Activated B cell treated with CpG ODN at 0.5 μM for 24 hours (primary cell): ENCODE measurements around the gene ADAMTS14. TPM values are rescaled to one million over a fixed set of nuclear protein-coding genes. Genes with fewer than 3 reads are reported as not detected.
"Not testable (repeated sequence)": the region's sequence is repeated elsewhere in the genome, so short reads cannot be mapped to it uniquely, and the experiment has no call there.

Experiments
- ATAC-seq: fragments of 200-7000 bp; cut with Tn5 transposase; one replicate; pipeline ENCODE4 v1.10.0; 2021; ENCODE audit warnings: low read depth, mild to moderate bottlenecking, moderate library complexity
- CTCF ChIA-PET: fragments of 350-600 bp; sonication (Branson Sonifier 250); formaldehyde crosslinking; loops from one replicate; lab custom pipeline; 2021; ENCODE audit warnings: antibody characterized with exemption; lab: Charles Lee
- POLR2A ChIA-PET: fragments of 350-600 bp; sonication (Branson Sonifier 250); formaldehyde crosslinking; loops from one replicate; lab custom pipeline; 2021; ENCODE audit warnings: antibody characterized with exemption; lab: Charles Lee
- DNase-seq: peaks from one replicate; pipeline ENCODE4 v3.0.0; 2022
- H3K27ac Mint-ChIP-seq: one replicate; pipeline ENCODE4 v1.8.0; 2020; ENCODE audit warnings: mixed read lengths
- H3K27me3 Mint-ChIP-seq: one replicate; pipeline ENCODE4 v1.8.0; 2021; ENCODE audit warnings: mixed read lengths
- H3K36me3 Mint-ChIP-seq: one replicate; pipeline ENCODE4 v1.8.0; 2021; ENCODE audit warnings: low read depth, mixed read lengths
- H3K4me1 Mint-ChIP-seq: one replicate; pipeline ENCODE4 v1.8.0; 2021; ENCODE audit warnings: mixed read lengths
- H3K4me3 Mint-ChIP-seq: one replicate; pipeline ENCODE4 v1.8.0; 2020; ENCODE audit warnings: mild to moderate bottlenecking, mixed read lengths
- H3K9me3 Mint-ChIP-seq: one replicate; pipeline ENCODE4 v1.8.0; 2020; ENCODE audit warnings: mixed read lengths
- CTCF ChIP-seq: fragments of 200-600 bp; IDR thresholded peaks from one replicate; pipeline ENCODE4 v1.8.0; 2022; ENCODE audit warnings: antibody characterized with exemption, mild to moderate bottlenecking
- intact Hi-C: fragments of 100-400 bp; cut with micrococcal nuclease; formaldehyde crosslinking; loops from one replicate; pipeline ENCODE4 v1.15.1; 2024
- total RNA-seq: library from RNA; stranded (reverse); gene quantifications from 2 replicates; pipeline ENCODE4 v1.2.3, GENCODE V29; 2022

ADAMTS14 gene
- total RNA-seq, 1 donor from 2014 or later: 0.04 TPM

GRCh38 chr10:70666960-70667798 is 5.1 kb upstream of the ADAMTS14 start:
- Mint-ChIP-seq H3K27ac (no peak overlapping the region), H3K4me1 (peaks cover 18% of the 10 kb centered on the region), H3K27me3 (peaks cover 20% of the 10 kb centered on the region), H3K9me3 (peaks cover 5% of the 10 kb centered on the region), H3K36me3 (no peaks in the 10 kb centered on the region), H3K4me3 (no peak overlapping the region)
- POLR2A ChIA-PET: no interaction called here
- CTCF ChIA-PET: no interaction called here
- DNase-seq: no peak
- TF ChIP-seq CTCF: no peak
- ATAC-seq: no peak
- intact Hi-C loops: no loop called here

- CTCF ChIA-PET, ATAC-seq, H3K4me3 Mint-ChIP-seq, H3K36me3 Mint-ChIP-seq, DNase-seq, POLR2A ChIA-PET, intact Hi-C loops, H3K27ac Mint-ChIP-seq, H3K9me3 Mint-ChIP-seq: not testable (repeated sequence)
- H3K27me3 Mint-ChIP-seq: peaks cover 20% of the 10 kb centered on the region
- H3K4me1 Mint-ChIP-seq: peaks cover 18% of the 10 kb centered on the region
These were observed 4.5 kb upstream of the ADAMTS14 start for GRCh38 chr10:70667818-70668217.

GRCh38 chr10:70668454-70668970 is 3.8 kb upstream of the ADAMTS14 start:
- H3K4me1 Mint-ChIP-seq: peaks cover 24% of the 10 kb centered on the region
- peaks cover 5% of the 10 kb centered on the region for H3K9me3 Mint-ChIP-seq
- ATAC-seq: no peak
- CTCF ChIA-PET: no interaction called here
- peaks cover 23% of the 10 kb centered on the region for H3K27me3 Mint-ChIP-seq
- POLR2A ChIA-PET: no interaction called here
- no peak overlapping the region for H3K27ac Mint-ChIP-seq
- TF ChIP-seq CTCF: no peak
- no peak for DNase-seq
- no peak overlapping the region for H3K4me3 Mint-ChIP-seq
- intact Hi-C loops: no loop called here
- H3K36me3 Mint-ChIP-seq: no peaks in the 10 kb centered on the region

GRCh38 chr10:70669015-70669414 is 3.3 kb upstream of the ADAMTS14 start:
- Mint-ChIP-seq H3K9me3 (peaks cover 5% of the 10 kb centered on the region), H3K27me3 (peaks cover 28% of the 10 kb centered on the region), H3K4me3 (no peak overlapping the region), H3K27ac (no peak overlapping the region), H3K36me3 (no peaks in the 10 kb centered on the region), H3K4me1 (peaks cover 24% of the 10 kb centered on the region)
- ChIA-PET POLR2A (no interaction called here), CTCF (no interaction called here)
- TF ChIP-seq CTCF: no peak
- DNase-seq (no peak), ATAC-seq (no peak)
- intact Hi-C loops: no loop called here

- CTCF ChIA-PET: no interaction called here
- H3K36me3 Mint-ChIP-seq: no peaks in the 10 kb centered on the region
- ATAC-seq: no peak
- H3K27ac Mint-ChIP-seq: no peak overlapping the region
- no peak overlapping the region for H3K4me3 Mint-ChIP-seq
- H3K27me3 Mint-ChIP-seq: peaks cover 32% of the 10 kb centered on the region
- no peak for DNase-seq
- peaks cover 5% of the 10 kb centered on the region for H3K9me3 Mint-ChIP-seq
- intact Hi-C loops: no loop called here
- POLR2A ChIA-PET: no interaction called here
- H3K4me1 Mint-ChIP-seq: peaks cover 17% of the 10 kb centered on the region
- TF ChIP-seq CTCF: no peak
These were observed 2.5 kb upstream of the ADAMTS14 start for GRCh38 chr10:70669732-70670317.
